Left renal pelvis (tissue), 4 donors: Measurements from ENCODE around the gene SPI1. TPM values are rescaled to one million over a fixed set of nuclear protein-coding genes. Genes with fewer than 3 reads are reported as not detected.

ENCODE experiments used
- DNase-seq, 4 donors: peaks; one replicate each; pipeline ENCODE4 v3.0.0-alpha.2; 2013; ENCODE audit warnings: low read depth in 4 of 4, low spot score in 3 of 4
- polyA plus RNA-seq, 4 donors: library from polyadenylated mRNA; unstranded; fragments of 120-200 nt; gene quantifications; one replicate each; pipeline ENCODE4 v1.2.1, GENCODE V29; 2013; ENCODE audit not compliant: insufficient read length in 4 of 4

Gene SPI1
- polyA plus RNA-seq, 4 donors, result 3.4 to 7.8 (median 4.4) TPM

DNA sequence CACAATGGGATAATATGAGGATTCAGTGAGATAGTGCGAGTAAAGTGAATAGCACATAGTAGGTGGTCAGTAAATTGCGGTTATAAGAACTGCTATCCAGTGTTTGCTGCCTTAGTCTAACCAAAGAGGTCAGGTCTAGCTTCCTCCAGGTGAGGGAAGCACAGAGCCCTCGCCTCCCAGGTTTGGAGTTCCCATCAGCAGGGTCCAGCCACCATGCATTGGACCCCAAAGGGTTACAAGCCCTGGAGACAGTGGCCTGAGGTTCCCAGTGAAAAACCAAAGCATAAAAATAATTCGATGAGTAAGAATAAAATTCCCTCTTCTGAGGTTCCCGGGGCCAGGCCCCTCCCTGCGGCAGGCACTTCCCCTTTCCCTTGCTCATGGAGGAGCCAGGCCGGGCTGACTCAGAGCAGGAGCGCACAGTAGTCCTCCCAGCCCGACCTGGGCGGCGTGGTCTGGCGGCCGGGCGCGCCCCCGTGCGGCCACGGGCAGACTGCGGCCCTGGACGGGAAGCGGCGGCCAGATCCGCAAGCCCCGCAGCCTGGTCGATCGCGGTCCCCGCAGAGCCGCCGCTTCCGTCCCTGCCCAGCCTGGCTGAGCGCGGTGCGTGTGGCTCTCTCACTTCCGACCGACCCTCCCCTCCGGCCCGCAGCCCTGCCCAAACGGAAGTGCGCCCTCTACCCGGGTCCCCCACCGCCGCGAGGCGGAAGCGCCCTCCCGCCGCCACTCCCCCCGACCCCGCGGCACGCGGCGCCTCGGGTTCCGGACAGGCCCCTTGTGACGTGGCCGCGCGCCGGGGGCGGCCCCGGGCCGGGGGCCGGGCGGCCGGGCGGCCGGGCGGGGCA, 29.6 kb upstream of the SPI1 start, which contains the start of gene SLC39A13:
Gene SLC39A13, plus strand, starts transcription at position 845 of the 845 bp plus-strand sequence. CDS start 1,505 bp downstream, outside the sequence.
- peak; percentile 81 to 89 (median 87) for DNase-seq

DNA sequence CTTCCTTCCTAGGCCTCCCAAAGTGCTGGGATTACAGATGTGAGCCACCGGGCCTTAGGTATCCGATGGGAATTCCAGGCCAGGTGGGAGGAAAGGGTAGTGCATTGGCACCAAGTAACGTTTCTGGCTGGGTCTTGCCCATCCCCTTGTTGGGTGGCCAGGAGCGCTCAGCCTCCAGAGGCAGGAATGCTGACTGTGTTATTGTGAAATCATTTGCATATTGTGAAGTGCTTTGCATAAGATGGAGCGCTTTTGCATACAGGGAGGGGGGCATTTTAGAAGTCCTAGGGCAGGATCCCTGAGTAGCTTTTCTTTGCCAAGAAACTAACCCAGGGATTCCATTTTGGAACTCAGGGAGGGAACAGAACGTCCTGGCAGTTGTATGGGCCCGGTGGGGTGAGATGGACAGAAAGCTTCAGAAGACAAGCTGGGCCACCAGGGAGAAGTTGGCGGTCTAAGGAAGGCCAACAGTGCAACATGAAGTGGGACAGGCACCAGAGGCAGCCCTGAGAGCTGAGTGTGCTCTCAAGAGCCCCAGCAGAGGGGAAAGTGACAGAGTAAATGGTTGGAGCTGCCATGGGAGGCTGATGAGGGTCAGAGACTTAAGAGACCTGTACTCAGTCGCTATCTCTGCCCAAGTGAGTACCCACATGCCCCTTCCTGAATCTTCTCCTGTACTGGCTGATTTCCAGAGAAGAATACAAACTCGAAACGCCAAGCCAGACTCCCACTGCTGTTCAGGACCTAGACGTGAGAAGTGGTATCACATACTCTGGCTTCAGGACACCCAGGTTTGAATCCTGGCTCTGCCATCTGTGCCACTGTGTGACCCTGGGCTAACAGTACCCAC, 28.8 kb upstream of the SPI1 start:
- no peak for DNase-seq

DNA sequence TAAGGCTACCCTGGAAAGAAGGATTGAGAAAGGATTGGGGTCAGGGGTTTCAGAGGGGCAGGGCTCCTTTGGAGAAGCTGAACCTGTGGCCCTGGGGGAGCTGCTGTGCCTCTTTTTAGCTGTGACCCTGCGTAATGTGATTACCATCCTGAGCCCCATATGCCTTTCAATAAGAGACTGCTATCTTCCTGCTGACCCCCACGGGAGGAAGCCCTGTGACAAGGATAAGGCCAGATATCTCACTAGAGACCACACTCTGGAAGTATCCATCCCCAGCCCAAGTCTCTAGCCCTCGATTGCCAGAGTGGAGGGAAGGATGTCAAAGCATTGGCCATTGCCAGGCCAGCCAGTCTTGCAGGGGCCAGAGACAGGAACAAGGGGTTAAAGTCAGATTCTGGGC, 25.2 kb upstream of the SPI1 start:
- no peak for DNase-seq

DNA sequence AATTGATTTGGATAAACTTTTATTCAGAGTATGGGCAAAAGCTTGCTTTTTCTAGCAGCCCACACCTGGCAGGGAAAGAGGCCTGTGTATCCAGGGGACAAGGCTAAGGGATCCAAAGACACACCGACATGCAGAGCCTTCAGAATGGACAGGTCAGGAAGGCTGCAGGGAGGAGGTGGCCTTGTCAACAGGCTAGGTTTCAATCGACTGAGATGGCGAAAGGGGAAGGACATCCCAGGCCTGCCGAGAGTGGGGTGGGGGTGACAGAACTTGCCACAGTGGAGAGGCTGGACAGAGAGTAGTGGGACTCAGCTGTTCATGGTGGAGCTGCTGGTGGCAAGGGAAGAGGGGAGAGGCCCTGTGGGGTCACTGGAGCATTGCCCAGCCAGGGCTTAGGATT, 24.8 kb upstream of the SPI1 start:
- no peak for DNase-seq

GRCh38 chr11:47400768-47401279, 22.5 kb upstream of the SPI1 start:
- DNase-seq, result no peak

- DNase-seq, result no peak
Measured at GRCh38 chr11:47399860-47400767, 21.8 kb upstream of the SPI1 start.

DNA sequence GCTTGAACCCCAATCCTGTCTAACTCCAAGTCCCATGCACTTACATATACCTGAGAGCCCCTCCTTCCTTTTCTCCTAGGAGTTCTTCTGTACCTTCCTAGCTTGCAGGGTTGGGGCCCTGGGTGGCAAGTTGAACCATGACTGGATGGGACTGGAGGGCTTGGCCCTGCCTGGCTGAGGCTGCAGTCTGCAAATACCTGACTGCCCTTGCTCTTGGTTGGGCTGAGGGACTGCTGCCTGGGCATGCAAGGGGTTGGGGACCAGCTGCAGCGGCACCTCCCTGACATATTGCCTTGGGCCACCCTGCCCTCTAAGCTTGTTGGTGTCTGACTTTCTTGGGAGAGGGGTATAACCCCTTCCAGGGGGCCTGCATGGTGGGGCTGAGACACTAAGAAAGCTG, 20.2 kb upstream of the SPI1 start:
- no peak for DNase-seq

DNA sequence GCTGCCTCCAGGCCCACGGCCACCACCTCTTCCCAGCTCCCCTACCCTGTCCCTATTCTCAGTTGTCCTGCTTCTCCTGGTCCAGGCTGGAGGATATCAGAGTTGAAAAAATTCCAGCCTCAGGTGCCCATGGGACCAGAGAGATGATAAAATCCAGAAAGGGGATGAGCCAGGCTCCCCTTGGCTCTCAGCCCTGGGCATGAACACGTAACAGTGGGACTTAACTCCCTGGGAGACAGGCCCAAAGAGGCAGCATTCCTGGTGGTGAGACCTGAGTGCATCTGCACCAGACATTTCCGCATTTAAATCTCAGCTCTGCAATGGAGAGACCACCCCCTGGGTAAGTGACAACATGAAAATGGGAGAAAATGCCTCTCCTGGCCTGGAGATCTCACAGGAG, 19.7 kb upstream of the SPI1 start:
- no peak for DNase-seq

DNA sequence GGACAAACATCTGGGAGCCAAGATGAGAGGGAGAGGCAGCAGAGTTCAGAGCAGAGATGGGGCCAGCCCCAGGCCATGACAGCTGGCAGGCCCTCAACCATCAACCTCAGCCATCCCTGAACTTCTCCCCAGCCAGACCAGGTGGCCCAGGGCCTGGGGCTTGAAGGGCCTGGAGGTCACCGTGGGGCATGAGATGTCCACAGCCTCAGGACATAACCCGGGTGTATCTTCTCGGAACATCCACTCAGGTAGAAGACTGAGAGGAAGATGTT, 17.6 kb upstream of the SPI1 start:
- DNase-seq, result no peak

DNA sequence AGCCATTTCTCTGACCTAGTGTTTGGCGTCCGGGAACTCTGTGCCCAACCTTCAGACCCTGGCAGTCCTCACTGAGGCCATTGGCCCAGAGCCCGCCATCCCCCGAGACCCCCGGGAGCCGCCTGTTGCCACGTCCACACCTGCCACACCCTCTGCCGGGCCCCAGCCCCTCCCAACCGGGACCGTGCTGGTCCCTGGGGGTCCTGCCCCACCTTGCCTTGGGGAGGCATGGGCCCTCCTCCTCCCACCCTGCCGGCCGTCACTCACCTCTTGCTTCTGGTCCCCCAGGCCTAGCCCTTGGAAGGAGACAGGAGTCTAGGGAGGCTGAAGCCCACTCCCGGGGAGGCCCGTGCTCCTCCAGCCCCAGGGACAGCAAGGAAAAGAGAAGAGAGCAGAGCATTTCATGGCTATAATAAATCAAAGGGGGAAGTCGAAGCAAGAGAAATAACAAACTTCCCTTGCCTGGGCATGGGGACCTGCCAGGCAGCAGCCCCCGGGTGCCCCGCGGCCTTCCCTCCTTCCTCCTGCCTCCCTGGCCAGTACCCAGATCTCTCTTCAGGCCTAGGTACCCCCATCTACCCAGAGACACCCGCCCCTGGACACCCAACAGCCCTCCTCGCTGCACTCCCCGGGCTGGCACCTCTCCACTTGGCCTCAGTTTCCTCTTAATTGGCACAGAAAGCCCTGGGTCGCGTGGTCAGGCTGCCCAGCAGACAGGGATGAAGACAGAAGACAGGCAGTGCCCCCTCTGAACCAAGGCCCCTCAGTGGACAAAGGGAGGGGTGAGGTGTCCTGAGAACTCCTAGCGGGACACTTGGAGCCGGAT, 17.1 kb upstream of the SPI1 start:
- DNase-seq, result no peak

DNA sequence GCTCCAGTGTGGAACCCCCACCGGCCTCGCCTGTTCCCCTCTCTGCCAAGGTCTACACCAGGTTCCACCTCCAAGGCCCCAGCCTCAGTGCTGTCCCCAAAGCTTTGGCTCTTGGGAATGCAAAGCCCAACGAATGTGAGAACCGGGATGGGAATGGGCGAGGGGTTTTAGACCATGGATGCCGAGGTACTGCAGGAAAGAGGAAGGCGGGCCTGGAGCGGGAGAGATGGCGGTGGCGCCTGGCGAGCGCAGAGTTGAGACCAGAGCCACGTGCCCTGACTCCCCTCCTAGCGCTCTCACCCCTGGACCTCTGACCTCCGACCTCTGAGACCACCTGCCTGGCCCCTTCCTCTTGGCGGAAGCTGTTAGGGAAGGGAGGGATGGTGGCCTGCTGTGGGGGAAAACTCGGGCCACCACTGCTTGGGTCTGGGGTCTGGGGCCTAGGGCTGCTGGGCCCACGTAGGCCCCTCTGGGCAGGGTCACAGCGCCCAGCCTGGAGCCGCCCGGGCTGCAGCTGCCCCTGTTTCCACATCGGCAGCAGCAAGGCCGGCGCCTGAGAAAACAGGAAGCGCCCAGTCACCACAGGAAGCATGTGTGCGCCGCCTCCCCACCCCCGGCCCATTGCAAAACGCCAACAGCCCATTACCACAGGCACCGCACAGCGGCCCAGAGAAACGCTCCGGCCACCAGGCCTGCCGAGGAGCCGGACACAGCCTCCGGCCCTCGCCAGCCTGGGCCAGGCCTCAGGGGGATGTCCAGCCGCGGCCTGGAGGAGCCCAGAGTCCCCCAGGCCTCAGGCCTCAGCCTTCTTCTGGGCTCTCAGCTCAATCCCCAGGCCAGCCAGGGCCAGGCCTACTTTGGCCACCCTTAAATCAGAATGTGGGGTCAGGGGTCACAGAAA, 16.2 kb upstream of the SPI1 start:
- DNase-seq, result no peak

- DNase-seq, result no peak
Measured at GRCh38 chr11:47394050-47394321, 15.6 kb upstream of the SPI1 start.

DNA sequence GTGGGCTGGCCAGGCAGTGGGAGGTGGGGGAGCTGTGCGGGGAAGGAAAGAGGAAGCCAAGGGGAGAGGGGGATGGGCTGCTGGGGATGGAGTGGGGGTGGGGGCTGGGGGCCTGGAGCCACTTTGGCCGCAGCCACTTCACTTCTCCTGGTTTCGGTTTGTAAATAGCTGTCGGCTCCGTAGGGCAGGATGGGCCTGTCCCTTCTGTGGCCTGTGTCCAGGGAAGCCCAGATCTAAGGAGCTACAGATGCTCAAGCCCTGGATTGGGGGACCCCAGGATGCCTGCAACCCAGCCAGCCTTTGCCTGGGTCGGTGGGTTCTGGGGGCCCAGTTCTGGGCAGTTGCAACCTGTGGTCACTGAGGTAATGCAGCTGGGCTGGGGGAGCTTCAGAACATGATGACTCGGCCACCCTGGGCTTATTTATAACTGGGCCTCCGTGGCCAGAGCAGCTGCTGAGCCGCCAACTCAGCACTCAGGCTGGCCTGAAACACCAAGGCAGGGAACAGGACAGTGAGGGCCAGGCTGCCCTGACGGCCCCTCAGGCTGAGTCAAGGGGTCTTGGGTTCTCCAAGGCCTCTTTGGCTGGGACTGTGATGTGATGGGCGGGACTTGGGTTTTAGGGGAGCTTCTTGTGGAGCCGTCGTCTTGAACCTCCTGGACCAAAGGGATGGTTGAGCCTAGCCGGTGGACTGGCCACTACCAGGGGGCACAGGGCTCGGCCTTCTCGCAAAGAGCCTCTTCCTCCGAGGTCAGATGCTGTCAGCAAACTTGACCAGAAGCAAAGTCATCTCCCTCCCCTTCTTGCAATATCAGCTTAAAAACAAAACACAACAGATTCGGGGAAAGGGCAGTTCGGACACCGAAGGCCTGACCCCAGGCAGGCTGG, 15.1 kb upstream of the SPI1 start:
- no peak for DNase-seq

DNA sequence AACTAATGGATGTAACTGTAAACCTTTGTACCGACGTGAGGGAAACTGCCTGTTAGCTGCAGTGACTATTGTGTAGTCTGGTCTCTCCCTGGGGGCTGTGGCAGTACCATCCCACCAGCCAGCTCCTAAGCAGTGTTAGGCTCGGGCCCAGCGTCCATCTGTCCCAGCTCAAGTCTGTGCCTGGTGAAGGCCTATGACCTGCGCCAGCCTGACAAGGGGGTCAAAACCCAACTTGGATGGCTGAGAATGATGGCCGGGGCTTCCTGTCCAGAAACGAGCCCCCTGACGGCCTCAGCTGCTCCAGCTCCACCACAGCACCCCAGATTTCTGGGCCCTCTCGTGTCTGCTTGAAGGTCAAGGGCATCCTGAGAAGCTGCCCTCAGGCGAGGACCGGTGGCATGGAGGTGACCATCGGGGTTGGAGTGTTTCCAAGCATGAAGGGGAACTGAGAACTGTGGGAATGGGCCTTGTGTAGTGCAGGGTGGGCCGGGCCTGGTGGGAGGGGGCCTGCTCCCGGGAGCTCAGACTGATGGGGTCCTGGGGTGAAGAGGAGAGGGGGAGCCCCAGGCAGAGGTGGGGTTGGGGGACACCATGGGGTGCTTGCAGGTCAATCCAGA, 14.3 kb upstream of the SPI1 start:
- DNase-seq, result no peak

DNA sequence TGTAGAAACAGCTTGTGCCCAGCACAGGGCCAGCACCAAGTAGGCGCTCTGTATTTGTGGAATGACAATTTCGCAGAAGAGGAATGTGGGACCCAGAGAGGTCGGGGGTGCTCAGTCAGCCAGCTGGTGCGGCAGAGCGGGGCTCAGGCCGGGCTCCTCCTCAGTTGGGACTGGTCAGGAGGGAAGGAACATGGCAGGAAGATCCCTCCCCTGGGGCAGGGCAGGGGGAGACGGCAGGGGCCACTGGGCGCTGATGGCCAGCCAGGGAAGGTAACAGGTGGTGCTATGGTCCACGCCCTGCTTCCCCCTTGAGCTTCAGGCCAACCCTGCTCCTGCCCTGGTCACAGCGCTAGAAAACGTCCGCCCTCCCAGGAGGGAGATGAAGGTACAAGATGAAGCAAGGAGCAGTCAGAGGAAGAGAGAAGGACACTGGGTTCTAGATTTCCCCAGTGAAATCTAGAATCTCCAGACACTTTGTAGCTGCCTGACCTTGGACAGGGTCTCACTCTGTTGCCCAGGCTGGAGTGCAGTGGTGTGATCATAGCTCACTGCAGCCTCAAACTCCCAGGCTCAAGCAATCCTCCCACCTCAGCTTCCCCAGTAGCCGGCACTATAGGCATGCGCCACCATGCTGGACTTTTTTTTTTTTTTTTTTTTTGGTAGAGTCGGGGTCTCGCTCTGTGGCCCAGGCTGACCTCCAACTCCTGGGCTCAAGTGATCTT, 13.5 kb upstream of the SPI1 start:
- no peak for DNase-seq

- no peak for DNase-seq
Measured at GRCh38 chr11:47391077-47391583, 12.8 kb upstream of the SPI1 start.

GRCh38 chr11:47390422-47390760, 12.0 kb upstream of the SPI1 start:
- DNase-seq, result no peak
